ENCODE measurements around the gene YY2.

YY2 gene

GRCh38 chrX:21905313-21905712 is 49.5 kb downstream of the YY2 start:
- Histone ChIP-seq H2AFZ (ENCODE audit: low read length) (0 out of 2 replicates have a peak overlapping the region, but pooled peaks have one; percentile 36), H4K20me1 (ENCODE audit: insufficient read depth, low read length, poor library complexity, severe bottlenecking) (no peaks in the 10 kb centered on the region), H3K27me3 (ENCODE audit: insufficient read depth, low read length, poor library complexity, severe bottlenecking) (no peaks in the 10 kb centered on the region), H3K4me3 (ENCODE audit: low read length, poor library complexity, severe bottlenecking) (no peak overlapping the region), H3K36me3 (ENCODE audit: insufficient read depth, low read length) (no peaks in the 10 kb centered on the region), H3K79me2 (ENCODE audit: insufficient read depth, low read length) (no peaks in the 10 kb centered on the region), H3F3A (ENCODE audit: low read depth) (no peaks in the 10 kb centered on the region), H3K4me1 (ENCODE audit: insufficient read depth, low read length, poor library complexity, severe bottlenecking) (no peaks in the 10 kb centered on the region), H3K9me3 (ENCODE audit: insufficient read depth, low read depth, low read length) (no peaks in the 10 kb centered on the region), H3K9me2 (replicated peaks; ENCODE audit: low read depth, low read length) (no peaks in the 10 kb centered on the region), H3K9ac (ENCODE audit: low read depth, low read length, poor library complexity, severe bottlenecking) (no peak overlapping the region), H3K4me2 (ENCODE audit: low read depth, low read length, poor library complexity, severe bottlenecking) (no peak overlapping the region)
- TF ChIP-seq EZH2phosphoT487 (IDR thresholded peaks at IDR 0.05; ENCODE audit: borderline replicate concordance) (no peak), CTCF (conservative IDR thresholded peaks at IDR 0.05; ENCODE audit: low read length) (no peak)

- no peaks in the 10 kb centered on the region for H3K79me2 ChIP-seq (ENCODE audit: insufficient read depth, low read length)
- H3K4me3 ChIP-seq (ENCODE audit: low read length, poor library complexity, severe bottlenecking): no peak overlapping the region
- no peaks in the 10 kb centered on the region for H3K9me3 ChIP-seq (ENCODE audit: insufficient read depth, low read depth, low read length)
- no peak overlapping the region for H2AFZ ChIP-seq (ENCODE audit: low read length)
- no peaks in the 10 kb centered on the region for H3K9me2 ChIP-seq (replicated peaks; ENCODE audit: low read depth, low read length)
- H3K4me2 ChIP-seq (ENCODE audit: low read depth, low read length, poor library complexity, severe bottlenecking): no peak overlapping the region
- TF ChIP-seq EZH2phosphoT487 (IDR thresholded peaks at IDR 0.05; ENCODE audit: borderline replicate concordance) (no peak), CTCF (conservative IDR thresholded peaks at IDR 0.05; ENCODE audit: low read length) (no peak)
- H4K20me1 ChIP-seq (ENCODE audit: insufficient read depth, low read length, poor library complexity, severe bottlenecking): no peaks in the 10 kb centered on the region
- H3F3A ChIP-seq (ENCODE audit: low read depth): no peaks in the 10 kb centered on the region
- H3K4me1 ChIP-seq (ENCODE audit: insufficient read depth, low read length, poor library complexity, severe bottlenecking): no peaks in the 10 kb centered on the region
- H3K9ac ChIP-seq (ENCODE audit: low read depth, low read length, poor library complexity, severe bottlenecking): no peak overlapping the region
- no peaks in the 10 kb centered on the region for H3K36me3 ChIP-seq (ENCODE audit: insufficient read depth, low read length)
- H3K27me3 ChIP-seq (ENCODE audit: insufficient read depth, low read length, poor library complexity, severe bottlenecking): no peaks in the 10 kb centered on the region
Measured at GRCh38 chrX:21905953-21906352, 50.2 kb downstream of the YY2 start.

GRCh38 chrX:21907260-21907659 is 51.5 kb downstream of the YY2 start:
- Histone ChIP-seq H3K4me1 (ENCODE audit: insufficient read depth, low read length, poor library complexity, severe bottlenecking) (no peaks in the 10 kb centered on the region), H4K20me1 (ENCODE audit: insufficient read depth, low read length, poor library complexity, severe bottlenecking) (no peaks in the 10 kb centered on the region), H3K4me2 (ENCODE audit: low read depth, low read length, poor library complexity, severe bottlenecking) (no peak overlapping the region), H3K36me3 (ENCODE audit: insufficient read depth, low read length) (no peaks in the 10 kb centered on the region), H3F3A (ENCODE audit: low read depth) (no peaks in the 10 kb centered on the region), H3K9me2 (replicated peaks; ENCODE audit: low read depth, low read length) (no peaks in the 10 kb centered on the region), H3K27me3 (ENCODE audit: insufficient read depth, low read length, poor library complexity, severe bottlenecking) (no peaks in the 10 kb centered on the region), H3K4me3 (ENCODE audit: low read length, poor library complexity, severe bottlenecking) (no peak overlapping the region), H3K79me2 (ENCODE audit: insufficient read depth, low read length) (no peaks in the 10 kb centered on the region), H3K9me3 (ENCODE audit: insufficient read depth, low read depth, low read length) (no peaks in the 10 kb centered on the region), H2AFZ (ENCODE audit: low read length) (no peak overlapping the region), H3K9ac (ENCODE audit: low read depth, low read length, poor library complexity, severe bottlenecking) (no peak overlapping the region)
- TF ChIP-seq CTCF (conservative IDR thresholded peaks at IDR 0.05; ENCODE audit: low read length): no peak
- no peak for TF ChIP-seq EZH2phosphoT487 (IDR thresholded peaks at IDR 0.05; ENCODE audit: borderline replicate concordance)
